Hippocampal formation (tissue), 2 donors: ENCODE results near the gene THRB.
"Not testable (repeated sequence)": the region's sequence is repeated elsewhere in the genome, so short reads cannot be mapped to it uniquely, and the experiment has no call there.

Experiments
- DNase-seq, 2 donors: peaks; one replicate each; lab custom pipeline; 2025; lab: John Stamatoyannopoulos, UW

THRB gene

GRCh38 chr3:24446032-24446431 is 48.6 kb downstream of the THRB start:
- no peak for DNase-seq

DNA sequence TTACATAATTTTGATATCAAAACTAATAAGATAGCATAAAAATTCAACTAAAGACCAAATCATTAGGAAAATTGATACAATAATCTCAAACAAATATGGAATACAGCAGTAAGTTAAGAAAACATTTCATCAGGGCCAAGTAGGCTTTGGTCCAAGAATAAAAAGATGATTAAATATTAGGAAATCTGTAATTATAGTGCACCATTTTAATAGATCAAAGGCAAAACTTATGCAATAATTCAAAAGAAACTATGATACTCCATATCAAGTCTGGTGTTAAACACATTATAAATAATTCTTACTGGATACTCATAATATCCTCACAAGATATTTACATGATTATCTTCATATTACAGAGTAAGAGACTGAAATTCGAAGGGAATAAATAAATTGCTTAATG is 51.2 kb downstream of the THRB start:
- no peak for DNase-seq

DNA sequence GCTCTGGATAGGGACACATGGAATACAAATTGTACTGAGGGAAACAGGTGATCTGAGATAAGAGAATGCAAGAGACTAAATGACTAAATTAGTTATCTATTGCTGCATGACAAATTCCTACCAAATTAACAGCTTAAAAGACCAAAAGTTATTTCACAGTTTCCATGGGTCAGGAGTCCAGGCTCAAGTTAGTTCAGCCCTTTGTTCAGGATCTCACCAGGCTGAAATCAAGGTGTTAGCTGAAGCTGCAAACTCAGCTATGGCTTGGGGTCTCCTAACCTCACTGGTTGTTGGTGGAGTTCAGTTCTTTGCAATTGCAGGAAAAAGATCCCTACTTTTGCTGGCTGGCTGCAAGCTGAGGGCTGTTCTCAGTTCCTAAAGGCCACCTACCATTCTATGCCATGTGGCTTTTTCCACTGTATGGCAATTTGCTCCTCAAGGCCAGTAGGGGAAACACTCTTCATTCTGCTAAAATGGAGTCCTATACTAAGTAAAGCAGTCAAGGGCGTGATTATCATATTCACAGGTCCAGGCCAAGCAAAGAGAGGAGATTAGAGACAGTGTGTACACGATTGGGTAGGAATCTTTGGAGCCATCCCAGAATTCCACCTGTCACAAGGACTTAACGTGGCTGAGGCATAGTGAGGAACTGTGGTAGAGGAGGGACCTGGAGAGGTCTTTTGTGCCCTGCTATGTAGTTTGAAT is 53.7 kb downstream of the THRB start:
- no peak for DNase-seq

- no peak for DNase-seq
These were observed 55.6 kb downstream of the THRB start for GRCh38 chr3:24439021-24439420.

DNA sequence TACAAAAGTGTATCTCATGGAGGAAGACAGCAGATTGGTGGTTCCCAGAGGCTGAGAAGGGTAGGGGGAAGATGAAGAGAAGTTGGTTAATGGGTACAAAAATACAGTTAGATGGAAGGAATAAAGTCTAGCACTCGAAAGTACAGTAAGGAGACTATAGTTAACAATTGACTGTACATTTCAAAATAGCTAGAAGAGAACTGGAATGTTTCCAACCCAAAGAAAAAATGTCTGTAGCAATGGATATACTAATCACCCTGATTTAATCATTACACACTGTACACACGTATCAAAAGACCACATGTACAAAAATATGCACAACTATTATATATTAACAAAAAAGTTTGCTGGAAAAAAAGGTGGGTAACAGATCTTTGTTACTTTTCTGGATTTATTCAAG is 57.3 kb downstream of the THRB start:
- DNase-seq: no peak

DNA sequence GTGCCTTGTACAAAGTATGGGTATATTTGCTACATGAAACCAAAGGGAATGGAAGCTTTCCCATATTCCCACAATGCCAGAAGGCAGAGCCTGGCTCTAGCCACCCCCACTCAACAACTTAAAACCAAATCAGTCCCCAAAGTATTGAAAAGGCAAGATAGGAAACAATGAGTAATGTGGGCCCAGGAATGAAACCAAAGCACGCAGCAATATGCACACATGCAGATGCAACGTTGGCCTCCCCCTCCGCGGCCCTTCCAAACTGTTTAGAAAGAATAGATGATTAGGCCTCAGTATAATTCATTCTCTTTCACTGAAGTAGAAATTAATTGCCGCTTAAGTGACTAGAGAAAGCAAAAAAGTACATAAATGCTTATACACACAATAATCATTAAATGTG is 59.1 kb downstream of the THRB start:
- no peak for DNase-seq

DNA sequence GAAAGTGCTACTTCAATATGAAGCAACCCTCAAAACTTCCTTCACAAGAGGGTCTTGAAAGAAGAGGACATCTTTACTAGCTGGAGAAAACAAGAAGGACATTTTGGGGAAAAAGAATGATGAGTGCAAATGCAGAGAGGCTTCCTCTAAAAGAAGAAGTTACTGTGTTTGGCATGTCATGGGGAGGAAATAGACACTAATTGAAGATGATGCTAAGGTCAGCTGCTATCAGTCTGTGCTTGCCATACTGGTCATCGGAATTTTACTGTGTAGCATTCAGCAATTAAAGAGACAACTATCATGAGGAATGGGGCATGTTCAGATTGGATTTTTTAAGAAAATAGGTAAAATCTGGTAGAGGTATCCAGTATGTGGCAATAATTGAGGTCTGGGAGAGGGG is 60.0 kb downstream of the THRB start:
- DNase-seq: no peak

- DNase-seq: no peak
These were observed 60.6 kb downstream of the THRB start for GRCh38 chr3:24433838-24434591.

- no peak for DNase-seq
These were observed 61.7 kb downstream of the THRB start for GRCh38 chr3:24432989-24433388.

- no peak for DNase-seq
These were observed 66.2 kb downstream of the THRB start for GRCh38 chr3:24428481-24428880.

- DNase-seq: no peak
These were observed 67.8 kb downstream of the THRB start for GRCh38 chr3:24426896-24427295.

GRCh38 chr3:24420829-24421228 is 73.8 kb downstream of the THRB start:
- DNase-seq: not testable (repeated sequence)

GRCh38 chr3:24420224-24420623 is 74.4 kb downstream of the THRB start:
- no peak for DNase-seq

- no peak for DNase-seq
These were observed 75.4 kb downstream of the THRB start for GRCh38 chr3:24419067-24419791.

- no peak for DNase-seq
These were observed 76.9 kb downstream of the THRB start for GRCh38 chr3:24417730-24418129.

DNA sequence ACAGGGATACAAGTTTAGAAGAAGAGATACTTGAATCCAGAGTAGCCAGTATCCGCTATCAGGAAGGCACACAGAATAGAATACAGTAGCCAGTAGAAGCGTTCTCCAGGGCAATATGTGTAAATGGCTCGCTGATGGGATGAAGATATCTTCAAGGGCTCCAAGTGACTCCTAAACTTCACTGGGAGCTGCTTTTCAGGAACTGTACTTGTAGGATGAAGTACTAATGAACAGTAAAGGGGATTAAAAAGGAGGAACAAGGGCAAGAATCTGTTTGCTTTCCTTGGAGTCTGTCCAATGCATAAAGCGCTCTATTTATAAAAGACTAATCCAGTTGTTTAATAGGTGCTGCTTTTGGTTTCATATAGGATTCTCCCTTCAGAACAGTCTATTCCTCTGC is 78.4 kb downstream of the THRB start:
- no peak for DNase-seq

- DNase-seq: no peak
These were observed 78.8 kb downstream of the THRB start for GRCh38 chr3:24415824-24416223.

DNA sequence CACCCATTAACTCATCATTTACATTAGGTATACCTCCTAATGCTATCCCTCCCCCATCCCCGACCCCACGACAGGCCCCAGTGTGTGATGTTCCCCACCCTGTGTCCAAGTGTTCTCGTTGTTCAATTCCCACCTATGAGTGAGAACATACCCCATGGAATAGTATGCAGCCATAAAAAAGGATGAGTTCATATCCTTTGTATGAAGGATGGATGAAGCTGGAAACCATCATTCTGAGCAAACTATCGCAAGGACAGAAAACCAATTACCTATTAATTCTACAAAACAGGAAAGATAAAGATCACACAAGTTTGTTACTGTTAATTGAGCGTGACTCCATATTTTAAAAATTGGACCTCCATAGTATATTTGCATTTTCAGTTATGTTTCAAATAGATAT is 81.0 kb downstream of the THRB start:
- DNase-seq: not testable (repeated sequence)

DNA sequence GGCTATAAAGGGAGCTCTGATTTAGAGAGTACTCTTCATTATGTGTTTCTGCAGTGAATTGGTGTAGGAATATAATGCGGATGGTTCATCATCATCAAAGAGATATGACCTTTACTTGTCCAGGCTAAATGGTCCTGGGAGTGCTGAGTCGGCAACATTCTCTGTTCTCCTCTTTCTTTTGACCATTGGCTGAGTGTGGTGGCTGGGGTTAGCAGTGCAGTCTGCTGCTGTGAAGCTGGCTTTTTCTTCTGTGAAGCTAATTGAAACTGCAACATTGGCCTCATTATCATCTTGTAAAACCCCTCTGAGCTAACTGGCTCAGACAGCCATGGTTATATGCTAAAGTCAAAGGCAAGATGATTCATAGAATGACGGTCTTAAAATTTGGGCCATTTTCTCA is 83.8 kb downstream of the THRB start:
- no peak for DNase-seq

GRCh38 chr3:24407980-24408680 is 86.5 kb downstream of the THRB start:
- no peak for DNase-seq

DNA sequence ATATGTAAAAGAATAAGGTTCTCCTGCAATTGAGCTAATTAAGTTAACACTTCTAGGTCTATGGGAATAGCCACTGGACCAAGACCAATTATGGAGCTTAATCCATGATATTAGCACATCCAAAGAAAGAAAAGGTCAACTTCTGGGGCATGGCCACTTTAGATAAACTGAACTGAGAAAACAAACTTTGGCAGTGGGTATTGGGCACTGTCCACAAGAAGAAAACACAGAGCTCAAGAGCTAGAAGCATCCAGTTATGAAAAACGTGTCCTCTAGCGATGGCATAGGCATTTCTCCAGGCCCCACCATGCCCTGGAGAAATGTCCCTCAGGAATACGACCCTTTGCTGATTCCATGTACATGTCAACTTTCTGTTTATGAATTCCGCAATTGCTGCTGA is 87.8 kb downstream of the THRB start:
- no peak for DNase-seq

DNA sequence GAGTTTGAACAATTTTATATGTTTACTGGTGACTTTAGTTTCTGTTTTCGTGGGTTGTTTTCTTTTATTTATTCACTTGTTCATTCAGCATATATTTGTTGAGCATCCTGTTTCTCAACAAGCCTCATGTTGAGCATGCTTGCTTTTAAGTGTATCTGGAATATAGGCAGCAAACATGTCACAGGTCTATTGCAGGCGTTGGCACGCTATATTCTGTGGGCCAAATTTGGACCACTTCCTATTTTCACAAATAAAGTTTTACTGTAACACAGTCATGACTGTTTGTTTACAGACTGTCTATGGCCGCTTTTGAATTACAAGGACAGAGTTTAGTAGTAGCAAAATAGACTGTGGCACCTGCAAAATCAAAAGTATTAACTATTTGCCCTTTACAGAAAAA is 89.6 kb downstream of the THRB start:
- no peak for DNase-seq
